ENCODE data around the gene TEC. TPM values are rescaled to one million over a fixed set of nuclear protein-coding genes. Genes with fewer than 3 reads are reported as not detected.
A peak's percentile ranks its signal among the peaks of the same experiment; 100 is the strongest.

Gene TEC
- total and polyA plus RNA-seq, 8 donors = 4.5 to 10.6 (median 7.6) TPM

GRCh38 chr4:48228949-48229348, 40.7 kb downstream of the TEC start:
- H3K9me3 ChIP-seq = no peaks in the 10 kb centered on the region
- no peaks in the 10 kb centered on the region for H3K27me3 ChIP-seq
- H3K27ac ChIP-seq = no peak overlapping the region
- intact Hi-C loops (cut with DNase I) = no loop called here
- DNase-seq (no peak), ATAC-seq (peak; percentile 23)
- peaks cover 0 to 35% of the 10 kb centered on the region in 2 donors for H3K4me1 ChIP-seq
- no peak overlapping the region for H3K4me3 ChIP-seq
- no peak for TF ChIP-seq CTCF (IDR thresholded peaks at IDR 0.05)
- H3K36me3 ChIP-seq = no peaks in the 10 kb centered on the region

GRCh38 chr4:48227662-48228061, 42.0 kb downstream of the TEC start:
- DNase-seq (no peak), ATAC-seq (peak; percentile 36)
- no peak overlapping the region for H3K4me3 ChIP-seq
- intact Hi-C loops (cut with DNase I) = no loop called here
- no peaks in the 10 kb centered on the region for H3K9me3 ChIP-seq
- H3K4me1 ChIP-seq = peaks cover 0 to 32% of the 10 kb centered on the region in 2 donors
- H3K27me3 ChIP-seq = no peaks in the 10 kb centered on the region
- H3K36me3 ChIP-seq = no peaks in the 10 kb centered on the region
- peak overlapping the region in 1 of 2 donors; percentile 7 for H3K27ac ChIP-seq
- TF ChIP-seq CTCF (IDR thresholded peaks at IDR 0.05) = no peak

GRCh38 chr4:48226199-48226598, 43.4 kb downstream of the TEC start:
- Histone ChIP-seq H3K9me3 (no peaks in the 10 kb centered on the region), H3K4me1 (peaks cover 0 to 32% of the 10 kb centered on the region in 2 donors), H3K4me3 (no peak overlapping the region), H3K27me3 (no peaks in the 10 kb centered on the region), H3K36me3 (no peaks in the 10 kb centered on the region), H3K27ac (peak overlapping the region in 1 of 2 donors; percentile 55)
- intact Hi-C loops (cut with DNase I) = no loop called here
- ATAC-seq = no peak
- TF ChIP-seq CTCF (IDR thresholded peaks at IDR 0.05) = no peak
- DNase-seq = no peak

- H3K36me3 ChIP-seq = no peaks in the 10 kb centered on the region
- TF ChIP-seq CTCF (IDR thresholded peaks at IDR 0.05) = no peak
- no peak for ATAC-seq
- peak overlapping the region in 1 of 2 donors; percentile 55 for H3K27ac ChIP-seq
- intact Hi-C loops (cut with DNase I) = no loop called here
- H3K4me3 ChIP-seq = no peak overlapping the region
- peaks cover 0 to 32% of the 10 kb centered on the region in 2 donors for H3K4me1 ChIP-seq
- no peak for DNase-seq
- H3K9me3 ChIP-seq = no peaks in the 10 kb centered on the region
- H3K27me3 ChIP-seq = no peaks in the 10 kb centered on the region
These were observed 44.1 kb downstream of the TEC start for GRCh38 chr4:48225368-48226141.

- Histone ChIP-seq H3K4me3 (no peak overlapping the region), H3K9me3 (no peaks in the 10 kb centered on the region), H3K36me3 (no peaks in the 10 kb centered on the region), H3K27ac (peak overlapping the region in 1 of 2 donors; percentile 55), H3K27me3 (no peaks in the 10 kb centered on the region), H3K4me1 (peaks cover 0 to 32% of the 10 kb centered on the region in 2 donors)
- ATAC-seq (no peak), DNase-seq (no peak)
- intact Hi-C loops (cut with DNase I) = no loop called here
- no peak for TF ChIP-seq CTCF (IDR thresholded peaks at IDR 0.05)
These were observed 45.0 kb downstream of the TEC start for GRCh38 chr4:48224606-48225005.

Data from left lung (tissue), 10 donors.